CD4-positive, alpha-beta memory T cell (primary cell): ENCODE results near the gene FMN2. TPM values are rescaled to one million over a fixed set of nuclear protein-coding genes. Genes with fewer than 3 reads are reported as not detected.

ENCODE experiments used
- CTCF ChIA-PET: fragments of 350-600 bp; sonication (Branson Sonifier 250); formaldehyde crosslinking; loops from one replicate; lab custom pipeline; 2021; ENCODE audit warnings: inconsistent platforms; ENCODE audit not compliant: partially characterized antibody; lab: Charles Lee
- POLR2A ChIA-PET: fragments of 350-600 bp; sonication (Branson Sonifier 250); formaldehyde crosslinking; loops from one replicate; lab custom pipeline; 2021; ENCODE audit not compliant: partially characterized antibody; lab: Charles Lee
- DNase-seq, 5 donors: peaks; one replicate each; pipeline versions ENCODE4 v3.0.0 to v3.0.0-alpha.2; 2020 to 2022; ENCODE audit warnings: mixed read lengths in 1 of 5
- H3K27ac ChIP-seq: one replicate; pipeline ENCODE4 v1.7.0; 2013; ENCODE audit warnings: low read depth, low read length
- H3K27me3 ChIP-seq: 2 replicates; pipeline ENCODE4 v1.7.0; 2013; ENCODE audit warnings: mild to moderate bottlenecking, low read length, moderate library complexity; ENCODE audit not compliant: insufficient read depth
- H3K36me3 ChIP-seq: 2 replicates; pipeline ENCODE4 v1.7.0; 2013; ENCODE audit warnings: mild to moderate bottlenecking, low read length, moderate library complexity; ENCODE audit not compliant: insufficient read depth
- H3K4me1 ChIP-seq: 2 replicates; pipeline ENCODE4 v1.7.0; 2013; ENCODE audit warnings: mild to moderate bottlenecking, low read length, moderate library complexity; ENCODE audit not compliant: insufficient read depth
- H3K4me3 ChIP-seq, 2 donors: one replicate each; pipeline ENCODE4 v1.7.0; 2013; ENCODE audit warnings: low read length in 2 of 2, mild to moderate bottlenecking in 1 of 2
- H3K9me3 ChIP-seq, 2 donors: one replicate each; pipeline ENCODE4 v1.7.0; 2013; ENCODE audit warnings: low read length in 2 of 2, control low read depth in 1 of 2; ENCODE audit not compliant: control insufficient read depth in 1 of 2
- H3K27ac Mint-ChIP-seq, 7 donors: one replicate each; pipeline ENCODE4 v1.8.0; 2020 to 2021; ENCODE audit warnings: mixed read lengths in 7 of 7, mild to moderate bottlenecking in 6 of 7, inconsistent platforms in 3 of 7, moderate library complexity in 3 of 7
- H3K27me3 Mint-ChIP-seq, 2 donors: one replicate each; pipeline ENCODE4 v1.8.0; 2020 to 2021; ENCODE audit warnings: mixed read lengths in 2 of 2
- H3K36me3 Mint-ChIP-seq, 2 donors: one replicate each; pipeline ENCODE4 v1.8.0; 2020 to 2021; ENCODE audit warnings: mixed read lengths in 2 of 2, inconsistent platforms in 1 of 2, mild to moderate bottlenecking in 1 of 2
- H3K4me1 Mint-ChIP-seq, 4 donors: one replicate each; pipeline ENCODE4 v1.8.0; 2020 to 2021; ENCODE audit warnings: mixed read lengths in 4 of 4, mild to moderate bottlenecking in 1 of 4
- H3K4me3 Mint-ChIP-seq, 8 donors: one replicate each; pipeline ENCODE4 v1.8.0; 2020 to 2021; ENCODE audit warnings: mixed read lengths in 8 of 8, mild to moderate bottlenecking in 7 of 8, moderate library complexity in 6 of 8, inconsistent platforms in 3 of 8
- H3K9me3 Mint-ChIP-seq, 8 donors: one replicate each; pipeline ENCODE4 v1.8.0; 2020 to 2021; ENCODE audit warnings: mixed read lengths in 8 of 8, mild to moderate bottlenecking in 5 of 8, inconsistent platforms in 3 of 8, moderate library complexity in 1 of 8
- intact Hi-C: fragments of 100-400 bp; cut with micrococcal nuclease; formaldehyde crosslinking; loops from one replicate; pipeline ENCODE4 v1.15.1; 2023
- polyA plus RNA-seq, 2 donors: library from polyadenylated mRNA; unstranded; fragments of 300-500 nt; fragmentation: Illumina TruSeq; gene quantifications; one replicate each; pipeline ENCODE4 v1.2.3, GENCODE V29; 2021
- total RNA-seq, 2 experiments: library from RNA; stranded (reverse); gene quantifications; one replicate each; pipeline ENCODE4 v1.2.3, GENCODE V29; 2021

FMN2 gene
- total and polyA plus RNA-seq, 4 experiments from 2014 or later, result not detected

DNA sequence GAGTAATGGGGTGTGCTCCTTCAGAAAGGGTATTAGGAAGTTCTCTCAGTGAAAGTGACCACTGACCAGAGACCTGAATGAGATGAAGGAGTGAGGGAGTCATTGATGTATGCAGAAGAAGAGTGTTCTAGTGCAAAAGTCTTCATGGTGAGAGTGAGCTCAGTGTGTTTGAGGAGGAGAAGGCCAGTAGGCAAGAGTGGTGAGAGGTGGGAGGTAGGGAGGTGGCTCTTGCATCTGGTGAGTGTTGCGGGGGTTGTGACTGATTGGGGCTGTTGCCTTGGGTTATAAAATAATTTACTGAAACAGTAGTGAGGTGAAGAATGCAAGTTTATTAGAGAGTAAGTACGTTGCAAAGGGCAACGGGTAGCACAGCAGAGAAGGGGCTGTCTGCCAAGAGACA, 26.2 kb downstream of the FMN2 start:
- Histone ChIP-seq H3K9me3 (no peaks in the 10 kb centered on the region), H3K27me3 (no peaks in the 10 kb centered on the region), H3K4me3 (no peak overlapping the region), H3K36me3 (no peaks in the 10 kb centered on the region), H3K4me1 (no peaks in the 10 kb centered on the region), H3K27ac (no peak overlapping the region)
- intact Hi-C loops, result no loop called here
- Mint-ChIP-seq H3K36me3 (no peaks in the 10 kb centered on the region), H3K4me3 (no peak overlapping the region), H3K9me3 (peaks cover 0 to 3% (median 0%) of the 10 kb centered on the region in 8 donors), H3K27ac (no peak overlapping the region), H3K4me1 (no peaks in the 10 kb centered on the region), H3K27me3 (peaks cover 0 to 3% of the 10 kb centered on the region in 2 donors)
- ChIA-PET CTCF (interaction anchor here (0.9 kb wide), 1 partner anchor 32 kb away, joined by 3 read pairs; no protein-coding TSS in a partner anchor), POLR2A (no interaction called here)
- no peak for DNase-seq

- POLR2A ChIA-PET, result no interaction called here
Observed at GRCh38 chr1:240122639-240123613, 31.2 kb downstream of the FMN2 start.

GRCh38 chr1:240126821-240127220, 35.1 kb downstream of the FMN2 start:
- ChIA-PET POLR2A (no interaction called here), CTCF (no interaction called here)
- Mint-ChIP-seq H3K9me3 (peaks cover 0 to 8% (median 2%) of the 10 kb centered on the region in 8 donors), H3K4me1 (no peaks in the 10 kb centered on the region), H3K4me3 (no peak overlapping the region), H3K27me3 (peaks cover 0 to 2% of the 10 kb centered on the region in 2 donors), H3K27ac (no peak overlapping the region), H3K36me3 (no peaks in the 10 kb centered on the region)
- no peaks in the 10 kb centered on the region for H3K9me3 ChIP-seq
- H3K27ac ChIP-seq, result no peak overlapping the region
- no peak for DNase-seq
- intact Hi-C loops, result no loop called here
- no peaks in the 10 kb centered on the region for H3K4me1 ChIP-seq
- no peaks in the 10 kb centered on the region for H3K27me3 ChIP-seq
- H3K36me3 ChIP-seq, result no peaks in the 10 kb centered on the region
- no peak overlapping the region for H3K4me3 ChIP-seq

More at GRCh38 chr1:240122639-240123613, 31.2 kb downstream of the FMN2 start:
- H3K36me3 ChIP-seq, result no peaks in the 10 kb centered on the region
- Mint-ChIP-seq H3K4me3 (no peak overlapping the region), H3K27ac (no peak overlapping the region), H3K27me3 (no peaks in the 10 kb centered on the region), H3K4me1 (no peaks in the 10 kb centered on the region), H3K9me3 (peaks cover 0 to 5% (median 2%) of the 10 kb centered on the region in 8 donors), H3K36me3 (no peaks in the 10 kb centered on the region)
- H3K27me3 ChIP-seq, result no peaks in the 10 kb centered on the region
- intact Hi-C loops, result no loop called here
- CTCF ChIA-PET, result interaction anchor here (1.3 kb wide), 1 partner anchor 9 kb away, joined by 3 read pairs; no protein-coding TSS in a partner anchor
- no peak for DNase-seq
- no peak overlapping the region for H3K27ac ChIP-seq
- H3K9me3 ChIP-seq, result no peaks in the 10 kb centered on the region
- no peaks in the 10 kb centered on the region for H3K4me1 ChIP-seq
- no peak overlapping the region for H3K4me3 ChIP-seq

DNA sequence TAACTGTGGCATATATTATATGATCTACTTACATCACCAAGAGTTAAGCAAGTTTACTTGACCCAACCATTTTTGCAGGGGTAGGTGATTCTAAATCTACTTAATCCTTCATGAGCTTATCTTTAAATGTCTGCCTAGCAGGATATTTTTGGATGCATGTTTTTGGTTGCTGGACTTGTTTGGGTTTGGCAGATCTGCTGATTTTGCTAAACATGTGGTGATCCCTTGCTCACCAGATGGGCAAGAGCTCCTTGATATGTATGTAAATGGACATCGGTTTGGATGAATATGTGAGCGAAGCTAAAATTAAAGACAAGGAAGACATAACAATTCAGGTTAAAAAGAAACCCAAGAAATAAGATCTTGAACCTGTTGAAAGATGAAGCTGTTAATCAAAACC, 36.7 kb downstream of the FMN2 start:
- Histone ChIP-seq H3K4me3 (no peak overlapping the region), H3K4me1 (no peaks in the 10 kb centered on the region), H3K9me3 (no peaks in the 10 kb centered on the region), H3K36me3 (no peaks in the 10 kb centered on the region), H3K27me3 (no peaks in the 10 kb centered on the region), H3K27ac (no peak overlapping the region)
- Mint-ChIP-seq H3K9me3 (peaks cover 0 to 9% (median 2%) of the 10 kb centered on the region in 8 donors), H3K27ac (no peak overlapping the region), H3K4me1 (no peaks in the 10 kb centered on the region), H3K4me3 (no peak overlapping the region), H3K36me3 (no peaks in the 10 kb centered on the region), H3K27me3 (peaks cover 0 to 2% of the 10 kb centered on the region in 2 donors)
- no peak for DNase-seq
- ChIA-PET CTCF (no interaction called here), POLR2A (no interaction called here)
- intact Hi-C loops, result no loop called here

DNA sequence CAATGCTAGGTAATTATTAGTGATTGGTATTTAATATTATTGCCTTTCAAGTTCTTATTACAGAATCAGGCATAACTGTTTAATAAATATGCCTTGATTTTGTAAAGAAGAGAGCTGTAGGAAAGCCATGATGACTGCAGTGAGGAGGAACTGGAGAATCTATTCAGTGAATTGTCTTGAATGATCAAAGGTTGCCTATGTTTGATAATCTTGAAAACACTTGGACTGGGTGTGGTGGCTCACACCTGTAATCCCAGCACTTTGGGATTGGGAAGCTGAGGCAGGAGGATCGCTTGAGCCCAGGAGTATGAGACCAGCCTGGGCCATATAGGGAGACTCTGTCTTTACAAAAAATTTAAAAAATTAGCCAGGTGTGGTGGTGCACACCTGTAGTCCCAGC, 42.4 kb downstream of the FMN2 start:
- ChIA-PET POLR2A (no interaction called here), CTCF (no interaction called here)
- intact Hi-C loops, result no loop called here
- Mint-ChIP-seq H3K4me3 (no peak overlapping the region), H3K9me3 (peaks cover 0 to 13% (median 2%) of the 10 kb centered on the region in 8 donors), H3K27me3 (peaks cover 2% of the 10 kb centered on the region in 2 donors), H3K4me1 (no peaks in the 10 kb centered on the region), H3K27ac (no peak overlapping the region), H3K36me3 (no peaks in the 10 kb centered on the region)
- no peak for DNase-seq
- no peaks in the 10 kb centered on the region for H3K27me3 ChIP-seq
- no peaks in the 10 kb centered on the region for H3K4me1 ChIP-seq
- H3K27ac ChIP-seq, result no peak overlapping the region
- no peaks in the 10 kb centered on the region for H3K9me3 ChIP-seq
- H3K4me3 ChIP-seq, result no peak overlapping the region
- H3K36me3 ChIP-seq, result no peaks in the 10 kb centered on the region

GRCh38 chr1:240134596-240134995, 42.9 kb downstream of the FMN2 start:
- Histone ChIP-seq H3K4me1 (no peaks in the 10 kb centered on the region), H3K4me3 (no peak overlapping the region), H3K36me3 (no peaks in the 10 kb centered on the region), H3K27ac (no peak overlapping the region), H3K27me3 (no peaks in the 10 kb centered on the region), H3K9me3 (no peaks in the 10 kb centered on the region)
- H3K27ac Mint-ChIP-seq, result no peak overlapping the region
- no peak for DNase-seq
- H3K36me3 Mint-ChIP-seq, result no peaks in the 10 kb centered on the region
- CTCF ChIA-PET, result no interaction called here
- POLR2A ChIA-PET, result no interaction called here
- H3K27me3 Mint-ChIP-seq, result peaks cover 2% of the 10 kb centered on the region in 2 donors
- peaks cover 0 to 13% (median 2%) of the 10 kb centered on the region in 8 donors for H3K9me3 Mint-ChIP-seq
- no peaks in the 10 kb centered on the region for H3K4me1 Mint-ChIP-seq
- intact Hi-C loops, result no loop called here
- no peak overlapping the region for H3K4me3 Mint-ChIP-seq

- no peak overlapping the region for H3K27ac Mint-ChIP-seq
- H3K4me1 Mint-ChIP-seq, result no peaks in the 10 kb centered on the region
- H3K4me3 Mint-ChIP-seq, result no peak overlapping the region
- Histone ChIP-seq H3K27me3 (no peaks in the 10 kb centered on the region), H3K4me1 (no peaks in the 10 kb centered on the region), H3K4me3 (no peak overlapping the region), H3K9me3 (no peaks in the 10 kb centered on the region), H3K27ac (no peak overlapping the region), H3K36me3 (no peaks in the 10 kb centered on the region)
- POLR2A ChIA-PET, result no interaction called here
- CTCF ChIA-PET, result no interaction called here
- intact Hi-C loops, result no loop called here
- H3K27me3 Mint-ChIP-seq, result peaks cover 0 to 2% of the 10 kb centered on the region in 2 donors
- no peak for DNase-seq
- no peaks in the 10 kb centered on the region for H3K36me3 Mint-ChIP-seq
- H3K9me3 Mint-ChIP-seq, result peaks cover 0 to 8% (median 1%) of the 10 kb centered on the region in 8 donors
Observed at GRCh38 chr1:240136402-240136801, 44.7 kb downstream of the FMN2 start.
